K562 (cell line): ENCODE data around the gene IGF2BP1. TPM values are rescaled to one million over a fixed set of nuclear protein-coding genes. Genes with fewer than 3 reads are reported as not detected.

Experiments
- CSDE1 ChIP-seq, 2 experiments: fragments of 450-650 bp; IDR thresholded peaks; 2 replicates each; pipeline ENCODE4 v1.6.1; 2016; ENCODE audit warnings: mild to moderate bottlenecking in 1 of 2
- ELF4 ChIP-seq: fragments of 450-650 bp; formaldehyde crosslinking; IDR thresholded peaks from 2 replicates; pipeline ENCODE4 v1.4.0; 2022; ENCODE audit warnings: missing genetic modification characterization
- EWSR1 ChIP-seq: fragments of 450-650 bp; IDR thresholded peaks from 2 replicates; pipeline ENCODE4 v1.6.1; 2018; ENCODE audit warnings: borderline replicate concordance, mild to moderate bottlenecking, low read depth, moderate library complexity; ENCODE audit not compliant: partially characterized antibody
- FOXO4 ChIP-seq: fragments of 450-650 bp; formaldehyde crosslinking; IDR thresholded peaks from 2 replicates; pipeline ENCODE4 v1.4.0; 2020; ENCODE audit warnings: mild to moderate bottlenecking, moderate library complexity
- HMGXB4 ChIP-seq: sonication (generic); formaldehyde crosslinking; IDR thresholded peaks from 2 replicates; pipeline ENCODE4 v1.8.1; 2023; ENCODE audit warnings: mild to moderate bottlenecking, missing genetic modification reagents
- MBD1 ChIP-seq: fragments of 250-450 bp; sonication (Bioruptor Pico); IDR thresholded peaks from 2 replicates; pipeline ENCODE4 v1.8.0; 2022; ENCODE audit warnings: inconsistent platforms
- MXI1 ChIP-seq: IDR thresholded peaks from 2 replicates; pipeline ENCODE4 v1.6.1; 2011; ENCODE audit warnings: low read depth, mild to moderate bottlenecking, improper control_type of control experiment, low read length
- POLR2B ChIP-seq: fragments of 450-650 bp; IDR thresholded peaks from 2 replicates; pipeline ENCODE4 v1.6.1; 2018; ENCODE audit warnings: low read depth; ENCODE audit not compliant: partially characterized antibody
- PPARD ChIP-seq: fragments of 250-450 bp; sonication (Bioruptor Pico); IDR thresholded peaks from 2 replicates; pipeline ENCODE4 v1.8.0; 2022; ENCODE audit warnings: inconsistent platforms, mild to moderate bottlenecking, moderate library complexity
- PRMT5 ChIP-seq: sonication (generic); formaldehyde crosslinking; IDR thresholded peaks from 2 replicates; pipeline ENCODE4 v1.5.0; 2020; ENCODE audit warnings: missing genetic modification reagents
- RB1 ChIP-seq: fragments of 450-650 bp; IDR thresholded peaks from 2 replicates; pipeline ENCODE4 v1.6.1; 2017; ENCODE audit warnings: low read depth, mild to moderate bottlenecking
- RBM15 ChIP-seq: fragments of 200-400 bp; formaldehyde crosslinking; IDR thresholded peaks from 2 replicates; pipeline ENCODE4 v1.6.1; 2018; ENCODE audit warnings: mild to moderate bottlenecking, low read length, moderate library complexity; ENCODE audit not compliant: insufficient read depth
- RBM25 ChIP-seq: fragments of 200-400 bp; formaldehyde crosslinking; IDR thresholded peaks from 2 replicates; pipeline ENCODE4 v1.6.1; 2018; ENCODE audit warnings: low read length, low read depth, moderate library complexity; ENCODE audit not compliant: severe bottlenecking
- TAF9B ChIP-seq: fragments of 450-650 bp; IDR thresholded peaks from 2 replicates; pipeline ENCODE4 v1.6.1; 2018; ENCODE audit warnings: mild to moderate bottlenecking; ENCODE audit not compliant: partially characterized antibody
- TAL1 ChIP-seq: fragments of 450-650 bp; IDR thresholded peaks from 2 replicates; pipeline ENCODE4 v1.6.1; 2016; ENCODE audit warnings: mild to moderate bottlenecking
- TARDBP ChIP-seq: fragments of 450-650 bp; IDR thresholded peaks from 2 replicates; pipeline ENCODE4 v1.6.1; 2016
- ZBTB11 ChIP-seq, 3 experiments: fragments of 200-800 bp in 1 of 3; fragments of 250-450 bp in 1 of 3; fragments of 450-650 bp in 1 of 3; sonication (Bioruptor Pico) in 1 of 3; sonication (Bioruptor generic) in 1 of 3; formaldehyde crosslinking in 1 of 3; IDR thresholded peaks; 2 replicates each; pipeline versions ENCODE4 v1.6.1 to v1.8.0; 2016 to 2022; ENCODE audit warnings: mild to moderate bottlenecking in 2 of 3, missing genetic modification characterization in 2 of 3, missing compliant biosample characterization in 1 of 3, moderate library complexity in 1 of 3
- ZNF444 ChIP-seq: fragments of 250-450 bp; sonication (Bioruptor Pico); IDR thresholded peaks from 2 replicates; pipeline ENCODE4 v1.4.0; 2020; ENCODE audit warnings: mild to moderate bottlenecking, moderate library complexity
- ZNF586 ChIP-seq: fragments of 450-650 bp; formaldehyde crosslinking; conservative IDR thresholded peaks from 2 replicates; pipeline ENCODE4 v1.4.0; 2020; ENCODE audit warnings: mild to moderate bottlenecking, moderate library complexity
- polyA plus RNA-seq, 8 experiments: library from polyadenylated mRNA; depleted of rRNA in 4 of 8; stranded (reverse) in 5 of 8; unstranded in 3 of 8; fragments of >200 nt; fragmentation: Nextera tagmentation in 2 of 8; fragmentation: Illumina TruSeq in 1 of 8; extraction: Ambion mirVana in 2 of 8; extraction: Trizol in 1 of 8; gene quantifications; 2 replicates each; pipeline versions ENCODE4 v1.2.1 to v1.2.3, GENCODE V29; 2011 to 2014; ENCODE audit warnings: inconsistent platforms in 1 of 8, missing spikeins in 1 of 8
- total RNA-seq, 7 experiments: library from RNA; depleted of rRNA in 6 of 7; stranded (reverse); fragments of >200 nt in 6 of 7; fragmentation: Illumina TruSeq in 2 of 7; extraction: Trizol in 2 of 7; gene quantifications; 2 replicates each; pipeline versions ENCODE4 v1.2.1 to v1.2.3, GENCODE V29; 2011 to 2021; ENCODE audit warnings: low replicate concordance in 1 of 7
- TF ChIP-seq, protein P1 (sequence below): fragments of 450-650 bp; formaldehyde crosslinking; IDR thresholded peaks from 2 replicates; pipeline ENCODE4 v1.4.0; 2022; ENCODE audit warnings: missing genetic modification characterization

Gene IGF2BP1
- total and polyA plus RNA-seq, 9 of the 15 experiments (the other 6 are each of a cell fraction or from before 2014, with no cell fraction given), result 13.0 to 318 (median 53.6) TPM

DNA sequence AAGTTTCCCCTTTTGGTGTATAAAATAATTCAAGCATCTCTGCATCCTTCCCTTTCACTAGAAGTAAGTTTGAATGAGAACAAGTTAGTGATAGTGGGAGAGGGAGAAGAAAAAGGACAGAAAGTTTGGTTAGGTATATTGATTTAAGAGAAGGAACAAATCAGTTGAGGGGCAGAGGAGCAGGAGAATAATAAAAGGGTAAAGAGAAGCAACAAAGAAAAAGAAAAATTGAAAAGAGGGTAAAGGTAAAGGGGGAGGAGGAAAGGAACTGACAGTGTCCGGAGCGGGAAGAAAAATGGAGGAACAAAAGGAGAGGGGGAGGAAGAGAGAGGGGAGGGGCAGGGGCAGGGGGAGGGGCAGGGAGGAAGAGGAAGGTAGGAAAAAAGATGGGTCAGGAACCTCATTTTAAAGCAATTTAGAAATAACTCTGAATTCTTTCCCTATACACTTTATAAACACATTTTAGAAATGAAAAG, 6.3 kb upstream of the IGF2BP1 start (continued):
- TF ChIP-seq RBM25, result no peak
- TF ChIP-seq POLR2B, result peak; percentile 58
- no peak for TF ChIP-seq HMGXB4 (CRISPR knock-in tag)
- no peak for TF ChIP-seq ZNF444 (CRISPR knock-in tag)
- TF ChIP-seq RBM15, result no peak
- no peak for TF ChIP-seq CSDE1 (IDR thresholded peaks at IDR 0.05)
- no peak for TF ChIP-seq FOXO4 (CRISPR knock-in tag)
- TF ChIP-seq MXI1, result no peak
- TF ChIP-seq RB1, result no peak
- TF ChIP-seq TAF9B, result no peak
- TF ChIP-seq PPARD (CRISPR knock-in tag), result no peak
- TF ChIP-seq ZNF586 (CRISPR knock-in tag), result no peak
- TF ChIP-seq PRMT5, result no peak
- TF ChIP-seq, protein P1, sequence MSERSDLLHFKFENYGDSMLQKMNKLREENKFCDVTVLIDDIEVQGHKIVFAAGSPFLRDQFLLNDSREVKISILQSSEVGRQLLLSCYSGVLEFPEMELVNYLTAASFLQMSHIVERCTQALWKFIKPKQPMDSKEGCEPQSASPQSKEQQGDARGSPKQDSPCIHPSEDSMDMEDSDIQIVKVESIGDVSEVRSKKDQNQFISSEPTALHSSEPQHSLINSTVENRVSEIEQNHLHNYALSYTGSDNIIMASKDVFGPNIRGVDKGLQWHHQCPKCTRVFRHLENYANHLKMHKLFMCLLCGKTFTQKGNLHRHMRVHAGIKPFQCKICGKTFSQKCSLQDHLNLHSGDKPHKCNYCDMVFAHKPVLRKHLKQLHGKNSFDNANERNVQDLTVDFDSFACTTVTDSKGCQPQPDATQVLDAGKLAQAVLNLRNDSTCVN (CRISPR knock-in tag), result peak; percentile 82; the same call in 1 of the 2 replicates
- no peak for TF ChIP-seq ZBTB11 (CRISPR knock-in tag; IDR thresholded peaks at IDR 0.05)
- TF ChIP-seq TARDBP, result no peak
- no peak for TF ChIP-seq TAL1
- no peak for TF ChIP-seq EWSR1
- no peak for TF ChIP-seq MBD1
- TF ChIP-seq ELF4, result no peak
